CD14-positive monocyte (primary cell): Measurements from ENCODE around the gene ZBTB7C. TPM values are rescaled to one million over a fixed set of nuclear protein-coding genes. Genes with fewer than 3 reads are reported as not detected.

ENCODE experiments used
- DNase-seq, 3 donors: peaks; one replicate each; pipeline ENCODE4 v3.0.0-alpha.2; 2011 to 2022
- H2AFZ ChIP-seq: 2 replicates; pipeline ENCODE4 v1.6.0; 2012; ENCODE audit warnings: mild to moderate bottlenecking, low read depth, low read length, inconsistent platforms; ENCODE audit not compliant: insufficient read depth, poor library complexity, severe bottlenecking
- H3K27ac ChIP-seq, 2 donors: 1 replicate in 1 of 2; 2 replicates in 1 of 2; pipeline ENCODE4 v1.5.1; 2012 to 2013; ENCODE audit warnings: low read length in 2 of 2, control low read depth in 1 of 2, inconsistent platforms in 1 of 2, low read depth in 1 of 2, mild to moderate bottlenecking in 1 of 2
- H3K27me3 ChIP-seq, 2 donors: one replicate each; pipeline versions ENCODE4 v1.6.0 to v1.6.1; 2011 to 2013; ENCODE audit warnings: low read length in 2 of 2; ENCODE audit not compliant: control insufficient read depth in 2 of 2, insufficient read depth in 2 of 2
- H3K36me3 ChIP-seq, 2 donors: replicated peaks in 1 of 2; 1 replicate in 1 of 2; 2 replicates in 1 of 2; pipeline versions ENCODE4 v1.5.1 to v1.6.1; 2012 to 2013; ENCODE audit warnings: low read length in 2 of 2, control low read depth in 1 of 2, inconsistent platforms in 1 of 2, mild to moderate bottlenecking in 1 of 2; ENCODE audit not compliant: insufficient read depth in 2 of 2, control insufficient read depth in 1 of 2
- H3K4me1 ChIP-seq, 2 donors: 1 replicate in 1 of 2; 2 replicates in 1 of 2; pipeline versions ENCODE4 v1.5.1 to v1.6.1; 2012 to 2013; ENCODE audit warnings: low read length in 2 of 2, control low read depth in 1 of 2, inconsistent platforms in 1 of 2, mild to moderate bottlenecking in 1 of 2, moderate library complexity in 1 of 2; ENCODE audit not compliant: insufficient read depth in 2 of 2, control insufficient read depth in 1 of 2
- H3K4me2 ChIP-seq: replicated peaks from 2 replicates; pipeline ENCODE3; 2012; ENCODE audit warnings: low read length, moderate library complexity, mild to moderate bottlenecking; ENCODE audit not compliant: poor library complexity, severe bottlenecking; ENCODE audit errors: extremely low read depth
- H3K4me3 ChIP-seq, 3 experiments: fragments of 200-600 bp in 1 of 3; sonication (generic) in 1 of 3; replicated peaks in 1 of 3; 1 replicate in 2 of 3; 2 replicates in 1 of 3; pipeline ENCODE4 v1.5.1; 2011 to 2013; ENCODE audit warnings: low read length in 3 of 3, mild to moderate bottlenecking in 3 of 3, control low read depth in 2 of 3, low read depth in 2 of 3, inconsistent platforms in 1 of 3, moderate library complexity in 1 of 3
- H3K79me2 ChIP-seq: 2 replicates; pipeline ENCODE4 v1.6.0; 2012; ENCODE audit warnings: mild to moderate bottlenecking, control low read depth, inconsistent platforms, low read length, moderate library complexity; ENCODE audit not compliant: insufficient read depth
- H3K9ac ChIP-seq: 2 replicates; pipeline ENCODE4 v1.6.0; 2017; ENCODE audit warnings: low read length, mild to moderate bottlenecking; ENCODE audit not compliant: insufficient read depth, poor library complexity, severe bottlenecking
- H3K9me3 ChIP-seq, 2 donors: replicated peaks in 1 of 2; 1 replicate in 1 of 2; 2 replicates in 1 of 2; pipeline versions ENCODE4 v1.5.1 to v1.6.1; 2012 to 2013; ENCODE audit warnings: low read length in 2 of 2, control low read depth in 1 of 2; ENCODE audit not compliant: control insufficient read depth in 1 of 2, insufficient read depth in 1 of 2
- H4K20me1 ChIP-seq: 2 replicates; pipeline ENCODE4 v1.6.0; 2012; ENCODE audit warnings: mild to moderate bottlenecking, low read length, control low read depth, moderate library complexity; ENCODE audit not compliant: insufficient read depth
- H3K27ac Mint-ChIP-seq, 7 donors: one replicate each; pipeline ENCODE4 v1.8.0; 2020; ENCODE audit warnings: mild to moderate bottlenecking in 7 of 7, mixed read lengths in 7 of 7, moderate library complexity in 6 of 7, inconsistent platforms in 2 of 7
- H3K27me3 Mint-ChIP-seq, 3 donors: one replicate each; pipeline ENCODE4 v1.8.0; 2021 to 2022; ENCODE audit warnings: low read depth in 3 of 3, mild to moderate bottlenecking in 3 of 3, mixed read lengths in 3 of 3, moderate library complexity in 3 of 3, inconsistent platforms in 1 of 3
- H3K36me3 Mint-ChIP-seq, 2 donors: one replicate each; pipeline ENCODE4 v1.8.0; 2020; ENCODE audit warnings: mixed read lengths in 2 of 2, inconsistent platforms in 1 of 2, mild to moderate bottlenecking in 1 of 2
- H3K4me1 Mint-ChIP-seq: one replicate; pipeline ENCODE4 v1.8.0; 2020; ENCODE audit warnings: mild to moderate bottlenecking, mixed read lengths
- H3K4me3 Mint-ChIP-seq, 2 donors: one replicate each; pipeline ENCODE4 v1.8.0; 2020; ENCODE audit warnings: mild to moderate bottlenecking in 2 of 2, mixed read lengths in 2 of 2, moderate library complexity in 1 of 2
- H3K9me3 Mint-ChIP-seq, 7 donors: one replicate each; pipeline ENCODE4 v1.8.0; 2020 to 2022; ENCODE audit warnings: mixed read lengths in 7 of 7, mild to moderate bottlenecking in 6 of 7, moderate library complexity in 6 of 7, inconsistent platforms in 2 of 7
- CTCF ChIP-seq: fragments of 200-600 bp; IDR thresholded peaks from one replicate; pipeline ENCODE4 v1.8.0; 2022; ENCODE audit warnings: antibody characterized with exemption, mild to moderate bottlenecking
- WGBS: methylation state at CpG from one replicate; pipeline ENCODE4 v1.1.5; 2013; ENCODE audit warnings: missing lambda C conversion rate; ENCODE audit not compliant: insufficient coverage; 5-methylcytosine and 5-hydroxymethylcytosine counted together
- intact Hi-C, 2 donors: fragments of 100-400 bp; cut with micrococcal nuclease; formaldehyde crosslinking; loops; one replicate each; pipeline versions ENCODE4 v1.15.0 to v1.15.1; 2023
- polyA plus RNA-seq, 3 donors: library from polyadenylated mRNA; depleted of rRNA in 1 of 3; unstranded in 2 of 3; stranded (reverse) in 1 of 3; fragments of 300-500 nt in 2 of 3; fragments of >200 nt in 1 of 3; fragmentation: Illumina TruSeq in 2 of 3; gene quantifications; 1 replicate in 2 of 3; 2 replicates in 1 of 3; pipeline ENCODE4 v1.2.3, GENCODE V29; 2012 to 2021

The ZBTB7C gene
- polyA plus RNA-seq, 3 donors = 0.03 to 0.09 TPM; not detected in 1

- Histone ChIP-seq H2AFZ (no peak overlapping the region), H4K20me1 (no peaks in the 10 kb centered on the region), H3K9ac (no peak overlapping the region), H3K79me2 (no peaks in the 10 kb centered on the region), H3K4me3 (no peak overlapping the region), H3K9me3 (no peaks in the 10 kb centered on the region), H3K36me3 (no peaks in the 10 kb centered on the region), H3K27ac (no peak overlapping the region), H3K4me2 (no peak overlapping the region), H3K4me1 (no peaks in the 10 kb centered on the region), H3K27me3 (peaks cover 16 to 39% of the 10 kb centered on the region in 2 donors)
- WGBS = 71% methylated on average over 6 of the region's 9 CpGs
- no peaks in the 10 kb centered on the region for H3K36me3 Mint-ChIP-seq
- intact Hi-C loops = no loop called here
- no peak for TF ChIP-seq CTCF
- H3K9me3 Mint-ChIP-seq = peaks cover 0 to 2% (median 0%) of the 10 kb centered on the region in 7 donors
- no peaks in the 10 kb centered on the region for H3K4me1 Mint-ChIP-seq
- no peak overlapping the region for H3K27ac Mint-ChIP-seq
- peak overlapping the region in 1 of 2 donors; percentile 63 for H3K4me3 Mint-ChIP-seq
- H3K27me3 Mint-ChIP-seq = peaks cover 29 to 70% (median 38%) of the 10 kb centered on the region in 3 donors
- no peak for DNase-seq
These were observed 9.7 kb downstream of the ZBTB7C start for GRCh38 chr18:48399303-48400075.

GRCh38 chr18:48398074-48398473 is 11.1 kb downstream of the ZBTB7C start:
- H3K36me3 Mint-ChIP-seq = no peaks in the 10 kb centered on the region

More at GRCh38 chr18:48398074-48398473, 11.1 kb downstream of the ZBTB7C start:
- H3K9me3 ChIP-seq = no peaks in the 10 kb centered on the region
- no peak for TF ChIP-seq CTCF
- H3K79me2 ChIP-seq = no peaks in the 10 kb centered on the region
- H3K27ac ChIP-seq = no peak overlapping the region
- H2AFZ ChIP-seq = no peak overlapping the region
- Mint-ChIP-seq H3K4me1 (no peaks in the 10 kb centered on the region), H3K9me3 (peaks cover 0 to 2% (median 0%) of the 10 kb centered on the region in 7 donors), H3K27me3 (peaks cover 25 to 66% (median 33%) of the 10 kb centered on the region in 3 donors), H3K27ac (no peak overlapping the region), H3K4me3 (no peak overlapping the region)
- no peaks in the 10 kb centered on the region for H3K36me3 ChIP-seq
- no peaks in the 10 kb centered on the region for H3K4me1 ChIP-seq
- H3K4me2 ChIP-seq = no peak overlapping the region
- H3K27me3 ChIP-seq = peaks cover 10 to 41% of the 10 kb centered on the region in 2 donors
- no peak for DNase-seq
- intact Hi-C loops = no loop called here
- WGBS = 55% methylated on average over 4 of the region's 4 CpGs
- H3K9ac ChIP-seq = no peak overlapping the region
- no peak overlapping the region for H3K4me3 ChIP-seq
- H4K20me1 ChIP-seq = no peaks in the 10 kb centered on the region
